HG03520 (cell line): Measurements from ENCODE around the gene RNF8.

Source experiments
- ATAC-seq: cut with Tn5 transposase; IDR thresholded peaks from one replicate; pipeline ENCODE4 v1.9.1; 2021; ENCODE audit warnings: mild to moderate bottlenecking, moderate library complexity; ENCODE audit not compliant: unreplicated experiment

Gene RNF8

DNA sequence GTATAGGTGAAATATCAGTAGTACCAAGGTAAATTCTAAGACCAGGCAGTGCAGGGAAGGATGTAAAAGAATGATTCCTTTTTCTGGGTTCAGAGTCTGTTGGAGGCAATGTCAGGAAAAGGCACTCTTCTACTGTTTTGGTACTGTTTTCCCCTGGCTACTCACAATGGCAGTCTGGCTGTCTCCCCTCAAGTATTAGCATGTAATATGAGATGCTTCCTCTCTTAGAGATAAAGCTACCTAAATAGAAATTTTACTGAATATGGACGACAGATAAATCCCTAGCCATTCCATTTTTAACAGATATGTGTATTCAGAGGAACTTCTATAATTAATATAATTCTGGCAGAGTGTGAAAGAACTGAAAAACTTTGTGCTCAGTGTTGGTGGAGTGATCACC lies 3.5 kb downstream of the RNF8 start:
- no peak for ATAC-seq

DNA sequence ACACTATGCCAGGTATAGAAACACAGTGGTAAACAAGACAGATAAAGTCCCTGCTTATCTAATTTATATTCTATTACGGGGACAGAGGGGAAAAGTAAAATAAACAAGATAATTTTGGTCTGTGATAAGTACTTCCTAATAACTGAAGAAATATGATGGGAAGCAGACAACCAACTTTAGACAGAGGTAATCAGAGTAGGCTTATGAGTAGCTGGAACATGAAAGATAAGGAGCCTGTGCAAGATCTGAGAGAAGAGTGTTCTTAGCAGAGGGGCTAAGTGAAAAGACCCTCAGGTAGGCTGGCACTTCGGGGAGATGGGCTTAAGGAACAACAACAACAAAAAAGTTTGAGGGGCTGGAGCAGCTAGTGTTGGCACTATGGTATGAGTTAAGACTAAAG lies 4.1 kb downstream of the RNF8 start:
- ATAC-seq, result no peak

DNA sequence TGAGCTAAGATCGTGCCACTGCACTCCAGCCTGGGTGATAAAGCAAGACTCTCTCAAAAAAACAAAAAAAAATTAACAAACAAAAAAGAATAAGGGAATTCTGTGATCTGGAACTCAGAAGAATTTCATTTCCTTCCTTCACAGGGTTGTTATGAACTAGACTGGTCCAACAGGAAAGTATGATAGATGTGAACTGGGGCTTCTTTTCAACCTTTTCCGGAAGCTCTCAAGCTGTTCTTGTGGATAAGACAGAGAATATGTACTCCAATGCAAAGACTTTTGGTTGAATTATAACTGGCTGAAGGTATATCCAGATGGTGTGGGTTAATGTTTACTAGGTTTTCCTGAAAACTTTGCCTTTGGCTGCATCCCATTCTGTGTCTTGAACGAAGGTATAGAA lies 5.3 kb downstream of the RNF8 start:
- ATAC-seq, result no peak

DNA sequence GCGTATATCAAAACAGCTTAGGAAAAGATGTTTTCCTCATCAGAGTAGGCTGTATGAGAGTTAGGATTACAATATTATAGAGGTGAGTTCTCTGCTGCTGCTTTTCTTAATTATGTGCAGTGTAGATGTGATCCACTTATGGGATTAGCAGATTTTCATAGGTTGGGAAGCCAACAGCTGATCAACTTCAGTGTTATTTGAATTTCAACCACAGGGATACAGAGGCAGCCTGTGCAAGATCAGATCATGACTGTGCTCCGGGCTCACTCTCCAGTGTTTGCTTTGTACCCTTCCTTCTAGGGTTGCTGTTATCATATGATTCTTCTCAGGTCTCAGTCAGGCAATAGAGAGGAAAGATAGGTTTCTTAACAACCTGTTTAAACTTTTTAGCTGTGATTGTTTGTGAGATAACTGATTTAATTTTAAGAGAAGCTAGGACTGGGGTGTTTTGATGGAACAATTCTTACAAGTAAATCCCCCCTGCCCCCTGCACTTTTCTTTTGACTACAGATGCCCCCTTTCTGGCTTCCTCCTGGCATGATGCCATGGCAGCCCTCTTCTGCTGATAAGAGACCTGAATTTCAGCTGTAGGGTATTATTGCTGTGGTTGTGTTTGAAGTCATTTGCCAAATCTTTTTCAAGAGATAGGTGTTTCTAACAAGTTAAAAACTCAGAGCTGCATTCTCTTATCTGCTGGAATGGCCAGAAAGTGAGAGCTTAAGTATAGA lies 8.5 kb downstream of the RNF8 start:
- no peak for ATAC-seq

DNA sequence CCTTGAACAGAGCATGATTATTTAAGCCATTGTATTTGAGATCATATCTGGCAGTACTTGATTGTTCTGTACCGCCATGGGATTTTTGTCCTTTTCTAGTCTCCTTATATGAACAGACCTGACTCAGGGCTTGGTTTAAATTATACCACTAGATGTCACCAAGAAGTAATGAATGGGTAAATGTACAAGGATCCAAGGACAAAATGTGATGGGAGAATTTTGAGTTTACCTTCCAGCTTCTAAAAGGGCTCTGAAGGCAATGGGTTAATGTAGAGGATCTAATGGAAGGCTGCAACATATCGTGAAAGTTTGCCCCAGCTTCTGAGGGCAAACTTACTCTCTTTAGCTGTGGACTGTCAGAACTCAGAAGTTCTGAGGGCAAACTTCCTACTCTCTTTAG lies 12.0 kb downstream of the RNF8 start:
- ATAC-seq, result no peak

DNA sequence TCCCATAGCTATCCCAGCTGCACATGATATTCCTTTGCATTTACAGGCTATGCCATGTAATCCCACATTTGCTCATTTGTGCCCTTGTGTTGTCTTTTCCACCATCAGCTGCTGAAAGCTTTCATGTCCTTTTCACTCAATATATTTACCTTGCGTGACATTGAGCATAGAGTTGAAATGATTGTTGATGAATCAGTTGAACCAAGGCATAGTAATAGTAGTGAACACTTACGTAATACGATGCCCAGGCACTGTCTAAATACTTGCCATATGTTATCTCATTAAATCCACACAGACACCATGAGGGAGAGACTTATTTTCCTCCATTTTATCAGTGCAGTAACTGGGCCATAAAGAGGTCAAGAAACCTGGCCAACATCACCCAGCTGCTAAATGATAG lies 13.1 kb downstream of the RNF8 start:
- no peak for ATAC-seq

DNA sequence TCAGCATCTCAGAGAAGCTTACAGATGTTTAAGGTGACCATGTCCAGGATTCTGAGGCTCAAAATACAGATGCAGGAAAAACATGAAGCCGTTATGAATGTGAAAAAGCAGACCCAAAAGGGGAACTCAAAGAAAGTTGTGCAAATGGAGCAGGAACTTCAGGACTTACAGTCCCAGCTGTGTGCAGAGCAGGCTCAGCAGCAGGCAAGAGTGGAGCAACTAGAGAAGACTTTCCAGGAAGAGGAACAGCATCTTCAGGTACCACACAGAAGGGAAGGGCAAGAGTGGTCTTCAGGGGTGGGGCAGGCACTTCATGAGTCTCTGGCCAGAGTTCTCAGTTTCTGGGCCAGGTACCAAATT lies 15.2 kb downstream of the RNF8 start:
- no peak for ATAC-seq

DNA sequence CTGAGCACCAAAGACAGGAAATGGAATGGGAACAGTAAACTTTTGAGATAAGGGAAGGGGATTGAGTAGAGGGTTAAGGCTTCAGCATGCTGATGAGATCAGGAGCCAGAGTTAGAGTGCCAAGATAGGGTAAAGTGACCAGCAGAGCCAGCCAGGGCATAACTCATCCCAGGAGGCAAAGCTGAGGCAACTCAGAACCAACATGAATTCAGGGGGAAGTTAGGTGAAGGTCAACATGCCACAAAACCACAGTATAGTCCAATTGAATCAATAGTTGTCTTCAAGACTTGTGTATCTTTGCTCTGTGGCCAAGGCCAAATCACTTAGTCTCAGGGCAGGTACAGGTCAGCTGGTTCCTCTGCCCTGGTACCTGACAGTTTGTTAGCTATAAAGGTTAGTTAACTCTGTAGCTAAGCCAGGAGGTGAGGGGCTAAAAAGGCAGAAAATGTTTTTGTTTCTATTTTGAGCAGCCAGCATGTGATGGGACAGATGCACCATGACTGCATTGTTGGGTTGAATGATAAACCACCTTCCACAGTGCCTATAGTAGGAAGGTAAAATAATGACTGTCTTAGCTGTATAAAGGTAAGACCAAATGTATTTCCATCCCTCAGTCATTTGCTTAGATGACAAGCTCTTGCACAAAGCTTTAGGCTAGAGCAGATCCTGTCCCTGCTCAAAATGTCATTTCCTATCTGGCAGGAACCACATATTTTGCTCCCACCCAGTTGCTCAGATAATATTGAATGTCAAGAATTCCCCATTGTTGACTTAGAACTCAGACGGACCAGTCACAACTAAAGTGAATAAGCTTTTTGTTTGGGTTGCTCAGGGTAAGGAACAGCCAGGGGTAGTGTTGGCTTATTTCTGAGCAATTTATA lies 15.8 kb downstream of the RNF8 start:
- ATAC-seq, result no peak

DNA sequence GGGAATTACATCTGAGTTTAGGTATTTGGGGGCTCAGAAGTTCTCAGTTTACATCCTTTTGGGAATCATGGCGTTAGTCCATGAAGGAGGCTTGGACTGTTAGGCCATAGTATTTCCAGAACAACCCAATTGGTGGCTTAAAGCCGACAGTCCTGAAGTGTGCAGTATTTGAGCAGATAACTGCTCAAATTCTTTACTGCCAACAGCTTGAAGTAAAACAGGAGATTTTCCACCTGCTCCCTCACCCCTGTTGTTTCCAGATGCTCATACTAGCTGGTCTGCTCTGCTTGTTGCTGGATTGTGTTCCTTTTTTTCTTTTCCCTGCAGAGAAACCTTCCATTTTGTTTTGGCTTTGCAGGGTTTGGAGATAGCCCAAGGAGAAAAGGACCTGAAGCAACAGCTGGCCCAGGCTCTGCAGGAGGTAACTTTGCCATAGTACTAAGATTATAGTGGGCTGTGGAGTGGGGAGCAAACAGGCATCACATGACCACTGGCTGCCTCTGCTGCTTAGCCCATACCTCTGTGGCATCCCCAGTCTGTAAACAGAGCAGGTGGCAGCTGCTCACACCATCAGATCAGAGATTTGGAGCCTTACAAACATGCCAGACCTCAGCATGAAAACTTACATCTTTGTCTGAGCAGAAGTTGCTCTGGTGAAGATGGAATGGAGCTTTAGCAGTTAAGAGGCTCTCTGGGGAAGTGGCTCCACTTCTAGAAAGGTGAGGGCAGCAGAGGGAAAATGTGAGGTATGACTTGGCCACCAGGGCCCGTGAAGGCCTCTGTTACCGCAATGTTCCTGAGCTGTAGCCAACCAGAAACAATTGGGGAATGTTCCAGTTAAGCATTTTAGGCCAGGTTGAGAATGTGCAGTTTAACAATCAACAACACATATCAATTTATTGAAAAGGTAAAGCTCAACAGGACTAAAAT lies 17.6 kb downstream of the RNF8 start:
- ATAC-seq, result no peak

DNA sequence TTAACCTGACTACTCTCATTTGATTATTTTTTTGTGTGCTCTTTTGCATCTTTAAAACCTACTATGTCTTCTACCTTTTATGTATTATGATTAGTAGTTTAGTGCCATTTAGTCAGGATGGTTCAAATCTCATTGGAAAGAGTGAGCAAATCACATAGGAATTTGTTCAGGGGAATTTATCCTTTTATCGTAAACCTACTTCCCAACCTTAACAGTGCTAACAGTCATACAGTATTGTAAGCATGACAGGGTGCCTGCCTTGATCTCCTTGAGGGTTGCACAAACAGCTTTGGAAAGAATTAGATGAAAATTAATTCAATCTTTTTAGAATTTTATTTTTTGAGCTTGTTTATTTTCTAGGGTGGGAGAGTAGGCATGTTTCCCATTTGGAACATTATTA lies 18.3 kb downstream of the RNF8 start:
- no peak for ATAC-seq

DNA sequence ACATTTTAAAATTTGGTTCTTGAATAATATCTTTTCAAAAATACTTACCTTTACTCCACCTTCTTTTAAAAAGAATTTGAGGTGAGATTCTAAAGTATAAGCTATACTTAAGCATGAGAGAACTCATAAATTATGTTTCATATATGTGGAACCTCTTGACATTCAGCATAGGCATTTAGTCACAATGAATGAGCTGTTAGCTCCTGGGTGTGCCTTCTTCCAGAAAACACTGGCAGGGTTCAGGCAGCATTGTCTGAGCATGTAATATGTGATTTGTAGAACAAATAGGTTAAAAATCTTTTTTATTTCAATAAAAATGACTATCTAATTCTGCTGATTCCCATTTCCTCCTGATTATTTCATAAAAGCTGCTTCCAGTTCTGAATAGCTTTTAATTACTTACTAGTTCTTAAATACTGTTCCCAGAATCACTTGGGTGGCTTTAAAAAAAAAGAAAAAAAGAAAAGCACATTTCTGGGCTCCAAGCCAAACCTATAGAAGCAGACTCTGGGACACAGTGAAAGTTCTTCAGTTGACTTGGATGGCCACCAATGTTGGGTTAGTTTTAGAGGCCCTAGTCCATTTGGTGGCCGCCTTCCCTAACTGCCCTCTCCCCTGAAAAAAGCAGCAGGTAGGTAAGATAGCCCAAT lies 20.2 kb downstream of the RNF8 start:
- ATAC-seq, result no peak

DNA sequence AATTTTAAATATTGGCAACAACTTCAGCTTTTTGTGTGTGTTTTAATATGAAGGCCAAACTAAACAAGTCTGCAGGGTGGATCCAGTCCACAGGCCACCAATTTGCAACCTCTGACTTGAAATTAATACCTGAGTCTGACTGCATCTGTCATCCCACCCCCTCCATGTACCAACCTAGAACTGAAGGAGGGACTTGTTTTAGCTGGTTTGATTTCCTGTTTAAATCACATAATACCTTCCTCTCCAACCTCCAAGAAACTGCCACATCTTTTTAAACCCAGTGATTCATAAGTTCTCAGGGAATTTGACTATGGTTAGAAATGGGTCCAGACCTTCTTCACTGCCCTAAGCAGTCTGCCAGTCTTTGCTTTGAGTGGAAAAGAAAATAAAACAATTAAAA lies 21.6 kb downstream of the RNF8 start:
- no peak for ATAC-seq

DNA sequence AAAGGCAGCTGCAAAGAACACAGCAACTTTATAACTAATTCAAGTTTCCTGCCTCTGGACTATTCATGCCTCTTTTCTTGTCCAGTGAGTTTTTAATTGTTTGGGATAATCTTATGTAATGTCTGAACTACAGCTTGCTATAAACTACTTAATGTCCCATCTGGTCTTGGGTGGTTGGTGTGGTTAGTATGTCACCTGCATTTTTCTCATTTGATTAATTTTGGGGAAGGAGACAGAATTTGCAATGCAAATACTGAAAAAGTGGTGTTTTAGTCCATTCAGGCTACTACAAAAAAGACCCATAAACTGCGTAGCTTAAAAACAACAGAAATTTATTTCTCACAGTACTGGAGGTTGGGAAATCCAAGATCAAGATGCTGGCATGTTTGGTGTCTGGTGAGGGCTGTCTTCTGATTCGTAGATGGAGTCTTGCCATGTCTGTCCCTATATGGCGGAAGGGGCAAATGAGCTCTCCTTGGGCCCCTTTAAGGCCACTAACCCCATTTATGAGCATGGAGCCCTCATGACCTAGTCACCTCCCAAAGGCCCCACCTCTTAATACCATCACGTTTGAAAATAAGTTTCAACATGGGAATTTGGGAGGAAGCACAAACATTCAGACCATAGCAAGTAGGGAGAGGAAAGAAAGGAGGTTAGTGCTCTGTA lies 22.4 kb downstream of the RNF8 start:
- no peak for ATAC-seq

DNA sequence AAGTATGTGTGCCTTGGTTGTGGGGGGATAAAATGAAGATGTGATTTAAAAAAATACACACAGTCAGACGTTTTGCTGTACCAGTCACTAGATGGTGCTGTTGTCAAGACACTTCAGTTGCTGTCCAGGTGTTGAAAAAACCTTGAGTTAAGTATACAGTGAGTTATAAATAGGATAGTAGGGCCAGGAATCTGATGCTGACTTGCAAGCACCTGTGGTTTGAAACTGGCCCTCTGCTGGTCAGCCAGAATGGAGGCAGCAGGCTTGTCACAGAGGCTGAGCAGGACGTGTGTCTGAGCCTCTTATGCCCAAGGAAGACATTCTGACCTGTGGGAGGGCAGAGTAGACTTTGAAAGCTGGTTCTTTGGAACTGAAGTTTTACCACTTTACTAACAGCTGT lies 27.8 kb downstream of the RNF8 start:
- no peak for ATAC-seq

DNA sequence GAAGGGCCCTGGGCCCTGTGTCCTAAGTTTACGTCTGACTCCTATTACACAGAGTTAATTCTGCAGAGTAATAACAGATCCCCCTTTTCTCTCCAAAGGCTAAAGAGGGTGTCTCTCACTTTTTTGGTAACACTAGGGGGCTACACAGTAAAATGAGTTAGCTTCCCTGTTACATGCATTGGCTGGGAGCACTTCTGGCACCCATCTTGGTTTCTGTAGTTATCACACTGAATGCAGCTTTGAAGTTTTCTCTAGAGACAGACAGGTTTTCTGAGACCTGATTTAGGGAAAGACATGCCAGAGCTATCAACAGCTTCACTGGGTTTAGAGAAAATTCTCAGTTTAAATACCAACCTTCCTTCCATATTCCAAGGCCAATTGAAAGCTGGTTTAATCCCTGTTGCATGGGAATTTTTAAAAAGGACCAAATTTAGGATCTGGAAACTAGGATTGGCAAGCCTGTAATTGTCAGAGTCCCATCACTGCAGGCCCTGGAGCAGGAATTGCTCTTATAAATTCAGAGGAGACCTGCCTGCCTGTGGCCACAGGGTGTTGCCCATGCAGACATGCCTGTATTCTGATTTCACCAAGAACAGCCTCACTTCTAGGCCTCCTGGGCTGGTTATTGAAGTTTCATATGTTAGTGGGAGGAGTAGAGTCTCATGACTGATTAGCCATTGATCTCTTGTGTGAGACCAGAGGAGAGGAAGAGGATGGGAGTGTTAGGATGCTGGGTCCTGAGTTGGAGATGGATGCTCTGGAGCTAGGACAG lies 29.4 kb downstream of the RNF8 start:
- no peak for ATAC-seq

DNA sequence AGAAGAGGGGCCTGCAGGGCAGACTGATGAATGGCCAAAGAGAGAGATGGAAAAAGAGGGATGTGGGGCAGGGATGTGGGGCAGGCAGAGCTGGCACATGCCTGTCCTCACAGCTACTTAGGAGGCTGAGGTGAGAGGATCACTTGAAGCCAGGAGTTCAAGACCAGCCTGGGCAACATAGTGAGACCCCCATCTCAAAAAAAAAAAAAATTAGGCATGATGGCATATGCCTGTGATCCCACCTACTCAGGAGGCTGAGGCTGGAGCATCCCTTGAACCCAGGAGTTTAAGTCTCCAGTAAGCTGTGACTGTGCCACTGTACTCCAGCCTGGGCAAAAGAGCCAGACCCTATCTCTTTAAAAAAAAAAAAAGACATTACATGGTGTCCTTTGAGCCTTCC lies 34.8 kb downstream of the RNF8 start:
- ATAC-seq, result no peak

DNA sequence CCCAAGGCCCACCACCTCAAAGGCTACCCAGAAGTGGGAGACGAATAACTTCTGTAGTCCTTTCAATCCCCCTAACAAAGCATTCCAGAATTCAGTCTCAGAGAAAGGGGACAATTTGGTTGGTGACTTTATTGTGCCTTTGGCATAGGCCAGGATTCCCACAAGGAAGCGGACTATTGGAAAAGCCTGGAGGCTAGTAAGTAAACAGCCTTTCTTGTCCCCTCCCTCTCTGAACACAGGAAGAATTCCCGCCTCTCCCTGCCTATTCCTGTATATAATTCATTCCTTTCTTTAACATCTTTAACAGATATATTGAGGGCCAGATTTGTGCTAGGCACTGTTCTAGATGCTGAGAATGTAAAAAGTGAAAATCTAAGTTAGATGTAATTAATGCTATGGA lies 36.1 kb downstream of the RNF8 start:
- ATAC-seq, result no peak

DNA sequence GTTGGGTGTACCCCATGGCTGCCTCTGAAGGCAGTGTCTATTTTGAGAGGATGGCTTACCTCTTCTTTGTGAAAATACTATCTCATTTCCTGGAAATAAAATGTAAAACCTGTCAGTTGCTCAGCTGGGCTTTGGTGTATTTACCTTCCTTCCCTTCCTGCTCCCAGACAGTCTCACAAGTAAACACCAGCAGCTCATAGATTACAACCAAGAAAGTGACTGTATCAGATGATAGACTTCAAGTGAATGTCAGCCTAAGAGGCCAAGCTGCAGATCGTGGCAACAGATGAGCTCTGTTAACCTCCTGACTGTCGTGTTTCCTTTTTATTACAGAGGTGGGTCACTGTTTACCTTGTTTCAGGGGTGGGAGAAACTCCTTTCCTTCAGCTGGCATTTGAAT lies 37.3 kb downstream of the RNF8 start:
- no peak for ATAC-seq

DNA sequence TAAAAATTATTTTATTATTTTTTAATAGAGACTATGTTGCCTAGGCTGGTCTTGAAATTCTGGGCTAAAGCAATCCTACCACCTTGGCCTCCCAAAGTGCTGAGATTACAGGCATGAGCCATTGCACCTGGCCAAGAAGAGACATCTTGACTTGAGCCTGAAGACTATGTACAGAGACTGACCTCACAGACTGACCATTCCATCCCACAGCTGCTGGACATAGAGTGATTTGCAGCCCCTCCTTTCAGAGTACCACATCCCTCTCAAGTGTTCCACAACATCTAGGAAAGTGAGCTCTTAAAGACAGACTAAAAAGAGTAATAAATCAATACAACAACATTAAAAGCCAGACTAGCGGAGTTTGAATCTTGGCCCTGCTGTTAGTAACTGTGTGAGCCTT lies 39.0 kb downstream of the RNF8 start:
- ATAC-seq, result no peak
